Colonic mucosa (tissue), 4 donors: ENCODE measurements around the gene PRXL2C. TPM values are rescaled to one million over a fixed set of nuclear protein-coding genes. Genes with fewer than 3 reads are reported as not detected.

ENCODE experiments used
- DNase-seq: peaks from one replicate; pipeline ENCODE4 v3.0.0-alpha.2; 2020
- H3K27ac ChIP-seq: fragments of 200-600 bp; one replicate; pipeline ENCODE4 v1.8.0; 2021
- H3K27me3 ChIP-seq: fragments of 200-600 bp; one replicate; pipeline ENCODE4 v1.8.0; 2021
- H3K36me3 ChIP-seq: fragments of 200-600 bp; one replicate; pipeline ENCODE4 v1.8.0; 2021
- H3K4me1 ChIP-seq: fragments of 200-600 bp; one replicate; pipeline ENCODE4 v1.8.0; 2021; ENCODE audit warnings: mild to moderate bottlenecking
- H3K4me3 ChIP-seq: fragments of 200-600 bp; one replicate; pipeline ENCODE4 v1.8.0; 2021
- H3K9ac ChIP-seq, 2 donors: one replicate each; pipeline ENCODE4 v1.7.0; 2013; ENCODE audit warnings: control low read depth in 2 of 2, low read depth in 2 of 2, low read length in 2 of 2
- H3K9me3 ChIP-seq: fragments of 200-600 bp; one replicate; pipeline ENCODE4 v1.8.0; 2021
- CTCF ChIP-seq: fragments of 200-600 bp; IDR thresholded peaks from one replicate; pipeline ENCODE4 v1.8.0; 2022; ENCODE audit warnings: antibody characterized with exemption, mild to moderate bottlenecking
- intact Hi-C: fragments of 100-400 bp; cut with DNase I; formaldehyde crosslinking; loops from one replicate; pipeline ENCODE4 v1.14.1; 2022
- total RNA-seq, 2 donors: library from RNA; stranded (reverse); fragmentation: NEBNext Ultra II Directional in 1 of 2; extraction: Animal tissue kit (Norgen Biotek cat#: 25700) in 1 of 2; gene quantifications; one replicate each; pipeline ENCODE4 v1.2.1, GENCODE V29; 2021
- donor health status: healthy.
- donor health status: DM: no; HTN: no; CAD: no.
- donor health status: DM: no; HTN: no; CAD: no.

PRXL2C gene
- total RNA-seq, 2 donors from 2014 or later = 2.6 to 6.6 TPM

GRCh38 chr9:96621618-96622017, 33.5 kb downstream of the PRXL2C start:
- intact Hi-C loops = no loop called here
- TF ChIP-seq CTCF = no peak
- H3K27me3 ChIP-seq = no peaks in the 10 kb centered on the region
- no peak overlapping the region for H3K9ac ChIP-seq
- no peaks in the 10 kb centered on the region for H3K9me3 ChIP-seq
- H3K4me3 ChIP-seq = no peak overlapping the region
- no peak for DNase-seq
- H3K27ac ChIP-seq = no peak overlapping the region
- no peaks in the 10 kb centered on the region for H3K4me1 ChIP-seq
- H3K36me3 ChIP-seq = no peaks in the 10 kb centered on the region

- DNase-seq = no peak
- Histone ChIP-seq H3K4me3 (no peak overlapping the region), H3K27ac (no peak overlapping the region), H3K9me3 (no peaks in the 10 kb centered on the region), H3K9ac (no peak overlapping the region), H3K36me3 (no peaks in the 10 kb centered on the region), H3K27me3 (no peaks in the 10 kb centered on the region), H3K4me1 (no peaks in the 10 kb centered on the region)
- no peak for TF ChIP-seq CTCF
- intact Hi-C loops = no loop called here
Observed at GRCh38 chr9:96620832-96621269, 34.3 kb downstream of the PRXL2C start.

GRCh38 chr9:96620181-96620514, 35.0 kb downstream of the PRXL2C start:
- intact Hi-C loops = no loop called here
- H3K4me3 ChIP-seq = peak overlapping the region; percentile 49
- H3K4me1 ChIP-seq = no peaks in the 10 kb centered on the region
- no peaks in the 10 kb centered on the region for H3K36me3 ChIP-seq
- no peaks in the 10 kb centered on the region for H3K9me3 ChIP-seq
- DNase-seq = no peak
- peak overlapping the region; percentile 14 to 44 for H3K9ac ChIP-seq
- H3K27me3 ChIP-seq = no peaks in the 10 kb centered on the region
- TF ChIP-seq CTCF = no peak
- peak overlapping the region; percentile 17 for H3K27ac ChIP-seq

- DNase-seq = peak; percentile 96
- Histone ChIP-seq H3K9ac (peak within 1 kb of the TSS; percentile 46 to 78), H3K27me3 (no peaks in the 10 kb centered on the region), H3K4me3 (peak within 1 kb of the TSS; percentile 79), H3K27ac (peak within 1 kb of the TSS; percentile 37), H3K9me3 (no peaks in the 10 kb centered on the region), H3K4me1 (no peaks in the 10 kb centered on the region), H3K36me3 (no peaks in the 10 kb centered on the region)
- intact Hi-C loops = loop anchor here (10.0 kb wide), 1 partner anchor 55 kb away; no protein-coding TSS in a partner anchor
- no peak for TF ChIP-seq CTCF
Observed at GRCh38 chr9:96619491-96620180, 35.5 kb downstream of the PRXL2C start, which contains the start of gene CDC14B. Gene CDC14B (minus strand): TSS chr9:96619843. CDS start chr9:96619378, 465 bp downstream.

GRCh38 chr9:96619124-96619465, 36.0 kb downstream of the PRXL2C start:
- no peaks in the 10 kb centered on the region for H3K27me3 ChIP-seq
- H3K4me1 ChIP-seq = no peaks in the 10 kb centered on the region
- peak overlapping the region; percentile 37 for H3K27ac ChIP-seq
- H3K36me3 ChIP-seq = no peaks in the 10 kb centered on the region
- peak overlapping the region; percentile 46 to 78 for H3K9ac ChIP-seq
- TF ChIP-seq CTCF = no peak
- peak overlapping the region; percentile 79 for H3K4me3 ChIP-seq
- no peaks in the 10 kb centered on the region for H3K9me3 ChIP-seq
- DNase-seq = no peak
- intact Hi-C loops = loop anchor here (10.0 kb wide), 1 partner anchor 54 kb away; no protein-coding TSS in a partner anchor
